ENCODE data around the gene ANKS6.

GRCh38 chr9:98825414-98825813 lies 29.1 kb upstream of the ANKS6 start:
- TF ChIP-seq SIN3A (IDR thresholded peaks at IDR 0.05; ENCODE audit: borderline replicate concordance in 2 of 2, control insufficient read depth in 1 of 2, low read depth in 2 of 2, low read length in 2 of 2) (no peak), PURB (CRISPR knock-in tag; IDR thresholded peaks at IDR 0.05; ENCODE audit: low read depth) (no peak), NRF1 (conservative IDR thresholded peaks at IDR 0.05 in 1 of 2, IDR thresholded peaks at IDR 0.05 in 1 of 2) (no peak)
- TF ChIP-seq, protein P1, sequence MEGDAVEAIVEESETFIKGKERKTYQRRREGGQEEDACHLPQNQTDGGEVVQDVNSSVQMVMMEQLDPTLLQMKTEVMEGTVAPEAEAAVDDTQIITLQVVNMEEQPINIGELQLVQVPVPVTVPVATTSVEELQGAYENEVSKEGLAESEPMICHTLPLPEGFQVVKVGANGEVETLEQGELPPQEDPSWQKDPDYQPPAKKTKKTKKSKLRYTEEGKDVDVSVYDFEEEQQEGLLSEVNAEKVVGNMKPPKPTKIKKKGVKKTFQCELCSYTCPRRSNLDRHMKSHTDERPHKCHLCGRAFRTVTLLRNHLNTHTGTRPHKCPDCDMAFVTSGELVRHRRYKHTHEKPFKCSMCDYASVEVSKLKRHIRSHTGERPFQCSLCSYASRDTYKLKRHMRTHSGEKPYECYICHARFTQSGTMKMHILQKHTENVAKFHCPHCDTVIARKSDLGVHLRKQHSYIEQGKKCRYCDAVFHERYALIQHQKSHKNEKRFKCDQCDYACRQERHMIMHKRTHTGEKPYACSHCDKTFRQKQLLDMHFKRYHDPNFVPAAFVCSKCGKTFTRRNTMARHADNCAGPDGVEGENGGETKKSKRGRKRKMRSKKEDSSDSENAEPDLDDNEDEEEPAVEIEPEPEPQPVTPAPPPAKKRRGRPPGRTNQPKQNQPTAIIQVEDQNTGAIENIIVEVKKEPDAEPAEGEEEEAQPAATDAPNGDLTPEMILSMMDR (IDR thresholded peaks at IDR 0.05 in 2 of 3, conservative IDR thresholded peaks at IDR 0.05 in 1 of 3; ENCODE audit: insufficient read depth in 2 of 3, low read depth in 1 of 3, low read length in 3 of 3): no peak

Data from K562 (cell line).